Breast epithelium (tissue), 4 donors: ENCODE results near the gene GPR39. TPM values are rescaled to one million over a fixed set of nuclear protein-coding genes. Genes with fewer than 3 reads are reported as not detected.

ENCODE experiments used
- DNase-seq, 2 donors: peaks; one replicate each; pipeline ENCODE4 v3.0.0-alpha.2; 2019; ENCODE audit warnings: low spot score in 2 of 2
- H3K27ac ChIP-seq, 2 donors: fragments of 200-600 bp; sonication (generic) in 1 of 2; one replicate each; pipeline ENCODE4 v1.5.1; 2016 to 2019; ENCODE audit warnings: mild to moderate bottlenecking in 1 of 2
- H3K27me3 ChIP-seq, 2 donors: fragments of 200-600 bp; sonication (generic) in 1 of 2; one replicate each; pipeline versions ENCODE4 v1.5.1 to v1.6.0; 2017 to 2019; ENCODE audit warnings: control low read depth in 1 of 2, mild to moderate bottlenecking in 1 of 2
- H3K36me3 ChIP-seq: fragments of 200-600 bp; one replicate; pipeline ENCODE4 v1.5.1; 2019
- H3K4me1 ChIP-seq, 2 donors: fragments of 200-600 bp; sonication (generic); one replicate each; pipeline ENCODE4 v1.5.1; 2016 to 2019; ENCODE audit warnings: control low read depth in 1 of 2
- H3K4me3 ChIP-seq, 3 donors: fragments of 200-600 bp; sonication (generic); 1 replicate in 2 of 3; 2 replicates in 1 of 3; pipeline ENCODE4 v1.5.1; 2016 to 2019; ENCODE audit warnings: mild to moderate bottlenecking in 3 of 3, moderate library complexity in 2 of 3
- H3K9me3 ChIP-seq, 2 donors: fragments of 200-600 bp; sonication (generic) in 1 of 2; one replicate each; pipeline ENCODE4 v1.5.1; 2016 to 2019; ENCODE audit warnings: control low read depth in 1 of 2
- CTCF ChIP-seq, 3 donors: fragments of 450-650 bp; IDR thresholded peaks; one replicate each; pipeline ENCODE4 v1.5.1; 2016 to 2017; ENCODE audit warnings: antibody characterized with exemption in 3 of 3, mild to moderate bottlenecking in 3 of 3, moderate library complexity in 3 of 3
- POLR2A ChIP-seq: fragments of 450-650 bp; IDR thresholded peaks from one replicate; pipeline ENCODE4 v1.6.1; 2016; ENCODE audit warnings: antibody characterized with exemption, mild to moderate bottlenecking, moderate library complexity
- POLR2AphosphoS5 ChIP-seq, 3 donors: sonication (generic); formaldehyde crosslinking; IDR thresholded peaks; one replicate each; pipeline ENCODE4 v1.6.1; 2017; ENCODE audit warnings: antibody characterized with exemption in 3 of 3
- intact Hi-C: fragments of 100-400 bp; cut with DNase I; formaldehyde crosslinking; loops from one replicate; pipeline ENCODE4 v1.15.1; 2023; ENCODE audit warnings: low total_unique reads
- total RNA-seq, 3 donors: library from RNA; depleted of rRNA; stranded (reverse); fragments of >200 nt; gene quantifications; one replicate each; pipeline ENCODE4 v1.1.0, GENCODE V29; 2016

Gene GPR39
- total RNA-seq, 3 donors from 2014 or later: 0.16 to 10.4 (median 8.2) TPM

- H3K27ac ChIP-seq: no peak overlapping the region
- no peaks in the 10 kb centered on the region for H3K36me3 ChIP-seq
- H3K4me3 ChIP-seq: no peak overlapping the region
- no peaks in the 10 kb centered on the region for H3K4me1 ChIP-seq
- DNase-seq: no peak
- TF ChIP-seq CTCF (IDR thresholded peaks at IDR 0.05) (no peak), POLR2AphosphoS5 (IDR thresholded peaks at IDR 0.05) (no peak), POLR2A (no peak)
- intact Hi-C loops: no loop called here
- H3K27me3 ChIP-seq: no peaks in the 10 kb centered on the region
- no peaks in the 10 kb centered on the region for H3K9me3 ChIP-seq
Observed at GRCh38 chr2:132609101-132609890, 192.7 kb downstream of the GPR39 start.

GRCh38 chr2:132611719-132612118 is 195.1 kb downstream of the GPR39 start:
- Histone ChIP-seq H3K9me3 (no peaks in the 10 kb centered on the region), H3K36me3 (no peaks in the 10 kb centered on the region), H3K4me3 (no peak overlapping the region), H3K4me1 (no peaks in the 10 kb centered on the region), H3K27me3 (no peaks in the 10 kb centered on the region), H3K27ac (no peak overlapping the region)
- no peak for DNase-seq
- TF ChIP-seq POLR2AphosphoS5 (IDR thresholded peaks at IDR 0.05): no peak
- intact Hi-C loops: no loop called here

GRCh38 chr2:132615329-132616085 is 198.9 kb downstream of the GPR39 start:
- intact Hi-C loops: no loop called here
- no peak overlapping the region for H3K27ac ChIP-seq

GRCh38 chr2:132617989-132618388 is 201.4 kb downstream of the GPR39 start:
- H3K9me3 ChIP-seq: no peaks in the 10 kb centered on the region
- H3K4me1 ChIP-seq: no peaks in the 10 kb centered on the region
- H3K27ac ChIP-seq: no peak overlapping the region
- DNase-seq: no peak
- no peaks in the 10 kb centered on the region for H3K36me3 ChIP-seq
- no peaks in the 10 kb centered on the region for H3K27me3 ChIP-seq
- no peak overlapping the region for H3K4me3 ChIP-seq
- intact Hi-C loops: no loop called here
- TF ChIP-seq POLR2AphosphoS5 (IDR thresholded peaks at IDR 0.05): no peak
- no peak for TF ChIP-seq CTCF (IDR thresholded peaks at IDR 0.05)
- TF ChIP-seq POLR2A: no peak

More at GRCh38 chr2:132615329-132616085, 198.9 kb downstream of the GPR39 start:
- Histone ChIP-seq H3K4me3 (no peak overlapping the region), H3K4me1 (no peaks in the 10 kb centered on the region), H3K27me3 (no peaks in the 10 kb centered on the region), H3K9me3 (no peaks in the 10 kb centered on the region), H3K36me3 (no peaks in the 10 kb centered on the region)
- TF ChIP-seq CTCF (IDR thresholded peaks at IDR 0.05) (no peak), POLR2A (no peak), POLR2AphosphoS5 (IDR thresholded peaks at IDR 0.05) (no peak)
- DNase-seq: no peak

- Histone ChIP-seq H3K4me3 (no peak overlapping the region), H3K27me3 (no peaks in the 10 kb centered on the region), H3K9me3 (no peaks in the 10 kb centered on the region), H3K36me3 (no peaks in the 10 kb centered on the region), H3K27ac (no peak overlapping the region), H3K4me1 (no peaks in the 10 kb centered on the region)
- TF ChIP-seq POLR2A: no peak
- no peak for TF ChIP-seq POLR2AphosphoS5 (IDR thresholded peaks at IDR 0.05)
- no peak for TF ChIP-seq CTCF (IDR thresholded peaks at IDR 0.05)
- no peak for DNase-seq
- intact Hi-C loops: no loop called here
Observed at GRCh38 chr2:132618734-132619133, 202.1 kb downstream of the GPR39 start.
